Measurements from ENCODE around the gene KBTBD7.
"Not testable (repeated sequence)": the region's sequence is repeated elsewhere in the genome, so short reads cannot be mapped to it uniquely, and the experiment has no call there.

KBTBD7 gene

DNA sequence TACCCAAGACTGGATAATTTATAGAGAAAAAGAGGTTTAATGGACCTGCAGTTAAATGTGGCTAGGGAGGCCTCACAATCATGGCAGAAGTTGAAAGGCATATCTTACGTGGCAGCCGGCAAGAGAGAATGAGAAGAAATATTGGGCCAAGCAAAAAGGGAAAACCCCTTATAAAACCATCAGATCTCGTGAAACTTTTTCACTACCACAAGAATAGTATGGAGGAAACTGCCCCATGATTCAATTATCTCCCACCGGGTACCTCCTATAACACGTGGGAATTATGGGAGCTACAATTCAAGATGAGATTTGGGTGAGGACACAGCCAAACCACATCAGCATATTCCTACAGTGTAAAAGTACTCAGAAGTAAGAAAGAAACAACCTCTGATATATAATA, 4.7 kb upstream of the KBTBD7 start:
- DNase-seq (ENCODE audit: low read depth, low spot score): no peak

DNA sequence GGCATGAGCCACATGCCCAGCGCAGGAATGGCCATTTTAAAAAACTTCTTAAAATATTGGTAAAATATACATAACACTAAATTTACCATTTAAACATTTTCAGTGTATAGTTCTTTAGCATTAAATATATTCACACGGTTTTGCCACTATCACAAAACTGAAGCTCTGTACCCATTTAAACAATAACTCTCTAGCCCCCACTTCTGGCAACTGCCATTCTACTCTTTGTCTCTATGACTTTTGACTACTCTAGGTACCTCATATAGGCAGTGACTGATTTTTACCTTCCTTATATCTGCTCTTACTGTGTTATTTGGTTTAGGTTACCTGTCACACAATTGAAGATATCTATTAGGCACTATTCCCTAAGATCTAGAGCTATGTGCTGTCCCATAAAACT, 2.3 kb upstream of the KBTBD7 start:
- DNase-seq (ENCODE audit: low read depth, low spot score): no peak

DNA sequence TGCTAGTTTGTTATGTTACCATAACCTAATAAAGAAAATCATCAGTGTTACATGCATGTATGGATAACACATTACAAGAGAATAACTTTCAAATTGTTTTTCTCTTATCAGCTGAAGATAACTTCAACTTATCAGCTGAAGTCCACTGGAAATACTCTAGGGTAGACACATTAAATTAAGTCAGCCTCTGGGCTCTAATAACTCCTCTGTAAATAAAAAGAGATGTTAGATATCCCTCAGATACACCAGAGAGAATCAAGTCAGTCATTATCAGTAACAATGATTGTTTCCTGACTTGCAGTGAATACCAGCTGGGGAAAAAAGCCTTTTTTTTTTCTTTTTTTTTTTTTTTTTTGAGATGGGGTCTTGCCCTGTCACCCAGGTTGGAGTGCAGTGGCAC, 1.6 kb upstream of the KBTBD7 start:
- no peak for DNase-seq (ENCODE audit: low read depth, low spot score)

DNA sequence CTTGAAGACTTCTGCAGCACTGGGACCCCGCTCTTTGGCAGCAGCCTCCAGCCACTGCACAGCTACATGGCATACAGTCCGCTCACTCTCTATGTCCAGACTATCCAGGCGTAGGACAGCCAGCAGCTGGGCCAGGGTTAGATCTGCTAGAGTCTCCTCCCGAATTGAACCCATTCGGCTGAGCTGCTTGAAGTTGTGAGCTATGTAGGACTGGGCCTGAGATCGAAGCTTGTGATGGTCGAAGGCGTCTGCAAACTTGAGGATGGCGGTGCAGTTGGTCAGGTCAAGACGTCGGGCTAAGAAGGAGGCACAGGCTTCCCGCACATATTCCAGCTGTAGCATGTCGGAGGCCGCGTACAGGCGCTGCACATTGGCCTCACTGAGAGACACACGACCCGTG, 900 bp downstream of the KBTBD7 start:
- no peak for DNase-seq (ENCODE audit: low read depth, low spot score)

DNA sequence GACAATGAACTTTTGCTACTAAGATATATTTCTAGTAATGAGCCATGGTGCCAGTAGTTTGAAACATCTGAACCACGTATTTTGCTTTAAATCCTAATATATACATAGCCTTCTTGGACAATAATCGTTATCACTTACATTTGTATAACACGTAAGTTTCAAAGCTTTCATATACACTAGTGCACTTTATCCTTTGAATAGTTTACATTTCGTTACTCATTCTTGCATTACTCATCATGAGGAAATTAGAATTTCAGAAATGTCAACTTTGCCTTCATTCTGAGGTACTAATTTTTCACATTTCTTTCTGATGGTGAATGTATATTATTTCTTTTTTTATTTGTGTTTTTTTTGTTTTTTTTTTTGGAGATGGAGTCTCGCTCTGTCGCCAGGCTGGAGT, 5.8 kb downstream of the KBTBD7 start:
- no peak for DNase-seq (ENCODE audit: low read depth, low spot score)

DNA sequence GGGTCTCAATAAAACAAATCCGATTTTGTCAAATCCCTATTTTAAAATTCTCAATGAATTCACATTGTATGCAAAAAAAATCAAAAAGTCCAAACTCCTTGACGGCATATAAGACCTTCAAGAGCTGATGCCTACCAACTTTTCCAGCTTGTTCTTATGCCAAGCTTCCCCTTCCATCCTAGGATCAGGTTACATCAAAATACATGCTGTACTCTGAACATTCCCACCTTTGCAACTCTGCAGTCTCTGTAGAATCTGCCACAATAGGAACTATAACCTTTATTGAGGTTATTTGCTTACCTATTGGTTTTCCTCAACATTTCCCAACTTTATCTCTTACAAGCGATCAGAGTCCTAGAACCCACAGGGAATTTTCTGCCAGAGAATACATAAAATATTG, 7.9 kb downstream of the KBTBD7 start:
- DNase-seq (ENCODE audit: low read depth, low spot score): no peak

DNA sequence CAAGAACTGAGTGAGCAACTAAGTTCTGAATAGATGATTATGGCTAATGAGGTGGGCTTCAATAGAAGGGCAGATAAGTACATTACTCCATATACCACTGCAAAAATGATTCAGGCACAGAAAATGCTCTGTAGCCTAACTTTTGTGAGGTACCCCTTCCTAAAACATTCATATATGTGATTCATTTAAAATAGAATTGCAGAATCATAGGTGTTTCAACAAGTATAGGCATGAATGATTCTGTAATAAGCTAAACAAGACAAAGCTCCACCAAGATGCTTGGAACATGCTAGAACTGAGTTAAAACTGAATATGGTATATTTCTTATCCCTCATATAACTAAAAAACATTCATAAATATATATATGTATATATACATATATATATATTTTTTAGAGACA, 12.1 kb downstream of the KBTBD7 start:
- no peak for DNase-seq (ENCODE audit: low read depth, low spot score)

DNA sequence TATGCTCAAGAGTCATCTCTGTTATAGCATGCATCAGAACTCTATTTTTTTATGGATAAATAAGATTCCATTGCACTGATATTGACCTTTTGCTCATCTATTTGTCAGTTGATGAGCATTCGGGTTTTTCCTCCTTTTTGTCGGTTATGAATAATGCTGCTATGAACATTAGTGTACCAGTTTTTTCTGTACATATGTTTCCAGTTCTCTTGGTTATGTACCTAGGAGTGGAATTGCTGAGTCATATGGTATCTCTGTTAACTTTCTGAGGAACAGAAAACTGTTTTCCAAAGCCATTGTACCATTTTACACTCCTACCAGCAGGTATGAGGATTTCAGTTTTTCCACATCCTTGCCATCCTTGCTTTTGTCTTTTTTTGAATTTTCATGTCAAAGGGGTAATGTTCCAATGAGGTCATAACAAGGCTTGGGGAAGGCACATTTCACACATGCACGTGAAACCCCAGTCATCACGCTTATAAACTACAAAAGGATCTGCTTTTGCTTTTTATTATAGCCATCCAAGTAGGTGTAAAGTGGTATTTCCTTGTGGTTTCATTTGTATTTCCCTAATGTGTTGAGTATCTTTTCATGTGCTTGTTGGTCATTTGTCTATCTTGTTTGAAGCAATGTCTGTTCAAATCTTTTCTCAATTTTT, 14.6 kb downstream of the KBTBD7 start:
- DNase-seq (ENCODE audit: low read depth, low spot score): no peak

DNA sequence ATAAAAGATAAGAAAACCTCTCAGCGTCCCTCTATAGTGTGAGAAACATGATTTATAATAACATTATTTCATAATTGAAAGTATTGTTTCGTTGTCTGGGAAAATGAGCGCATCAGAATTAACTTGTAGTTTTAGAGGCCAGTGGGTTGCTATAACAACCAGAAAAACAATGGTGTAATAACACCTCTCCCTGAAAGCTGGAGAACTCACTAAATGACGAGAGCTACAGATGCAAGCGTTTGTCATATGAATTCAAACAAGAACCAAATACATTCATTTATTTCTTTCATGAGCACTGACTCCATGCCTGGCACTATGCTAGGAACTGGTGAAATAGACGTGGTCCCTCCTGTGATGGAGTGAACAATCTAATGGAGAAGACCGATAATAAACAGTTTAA, 16.3 kb downstream of the KBTBD7 start:
- DNase-seq (ENCODE audit: low read depth, low spot score): no peak

DNA sequence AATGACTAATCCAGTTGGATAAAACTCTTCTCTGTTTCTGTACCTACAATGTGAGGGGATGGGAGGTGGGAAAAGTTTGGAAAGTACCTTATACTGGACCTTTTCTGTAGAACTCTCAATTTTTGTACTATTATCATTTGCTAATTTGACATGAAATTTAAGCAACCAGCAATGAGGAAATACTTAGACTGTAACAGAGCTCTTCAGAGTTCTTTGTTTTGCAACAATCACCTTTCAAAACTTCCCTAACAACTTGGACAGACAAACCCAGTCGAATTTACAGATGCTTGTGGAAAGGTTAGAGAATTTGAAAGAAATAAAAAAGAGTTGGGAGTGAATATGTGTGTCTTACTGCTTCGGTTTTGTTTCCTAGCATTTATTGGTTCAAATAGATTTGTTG, 16.8 kb downstream of the KBTBD7 start:
- DNase-seq (ENCODE audit: low read depth, low spot score): no peak

DNA sequence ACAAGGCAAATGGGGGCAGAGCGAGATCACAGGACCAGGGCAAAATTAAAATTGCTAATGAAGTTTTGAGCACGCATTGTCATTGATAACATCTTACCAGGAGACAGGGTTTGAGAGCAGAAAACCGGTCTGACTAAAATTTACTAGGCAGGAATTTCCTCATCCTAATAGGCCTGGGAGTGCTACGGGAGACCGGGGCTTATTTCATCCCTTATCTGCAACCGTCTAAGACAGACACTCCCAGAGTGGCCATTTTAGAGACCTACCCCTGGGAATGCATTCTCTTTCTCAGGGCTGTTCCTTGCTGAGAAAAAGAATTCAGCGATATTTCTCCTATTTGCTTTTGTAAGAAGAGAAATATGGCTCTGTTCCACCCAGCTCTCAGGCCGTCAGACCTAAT, 18.8 kb downstream of the KBTBD7 start:
- not testable (repeated sequence) for DNase-seq (ENCODE audit: low read depth, low spot score)

DNA sequence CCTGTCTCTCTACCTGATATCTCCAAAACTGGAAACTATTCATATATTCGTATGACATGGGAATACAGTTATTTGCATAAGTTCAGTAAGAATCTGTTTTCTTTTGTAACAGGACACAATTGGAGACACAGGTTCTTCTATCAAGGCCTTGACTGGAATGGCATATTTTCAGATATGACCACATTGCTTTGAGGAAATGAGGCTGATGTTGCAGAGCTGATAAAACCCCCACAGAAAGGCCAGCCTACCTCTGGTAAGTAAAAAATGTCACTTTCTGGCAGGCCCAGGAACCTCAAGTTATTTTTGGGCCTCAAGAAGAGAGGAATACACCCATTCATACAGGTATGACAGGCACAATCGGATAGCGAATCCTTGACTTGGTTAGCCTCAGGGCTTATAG, 32.2 kb downstream of the KBTBD7 start:
- no peak for DNase-seq (ENCODE audit: low read depth, low spot score)

DNA sequence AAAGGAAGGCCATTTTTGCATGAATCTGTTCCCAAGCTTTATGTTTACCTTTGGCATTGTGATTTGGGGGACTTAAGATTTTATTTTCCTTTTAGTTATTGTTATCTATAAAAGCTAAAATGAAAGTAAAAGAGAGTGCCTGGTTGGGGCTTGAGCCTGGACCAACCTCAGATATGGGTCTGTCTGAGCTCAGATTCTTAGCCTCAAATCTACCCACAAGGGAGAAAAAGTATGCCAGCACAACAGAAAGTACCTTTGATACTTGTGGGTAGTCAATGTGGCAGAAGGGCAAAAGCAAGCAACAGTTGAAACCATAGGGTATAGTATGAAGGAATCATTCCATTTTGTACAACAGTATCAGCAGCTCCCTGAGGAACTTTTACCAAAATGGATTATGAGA, 35.2 kb downstream of the KBTBD7 start:
- DNase-seq (ENCODE audit: low read depth, low spot score): no peak

DNA sequence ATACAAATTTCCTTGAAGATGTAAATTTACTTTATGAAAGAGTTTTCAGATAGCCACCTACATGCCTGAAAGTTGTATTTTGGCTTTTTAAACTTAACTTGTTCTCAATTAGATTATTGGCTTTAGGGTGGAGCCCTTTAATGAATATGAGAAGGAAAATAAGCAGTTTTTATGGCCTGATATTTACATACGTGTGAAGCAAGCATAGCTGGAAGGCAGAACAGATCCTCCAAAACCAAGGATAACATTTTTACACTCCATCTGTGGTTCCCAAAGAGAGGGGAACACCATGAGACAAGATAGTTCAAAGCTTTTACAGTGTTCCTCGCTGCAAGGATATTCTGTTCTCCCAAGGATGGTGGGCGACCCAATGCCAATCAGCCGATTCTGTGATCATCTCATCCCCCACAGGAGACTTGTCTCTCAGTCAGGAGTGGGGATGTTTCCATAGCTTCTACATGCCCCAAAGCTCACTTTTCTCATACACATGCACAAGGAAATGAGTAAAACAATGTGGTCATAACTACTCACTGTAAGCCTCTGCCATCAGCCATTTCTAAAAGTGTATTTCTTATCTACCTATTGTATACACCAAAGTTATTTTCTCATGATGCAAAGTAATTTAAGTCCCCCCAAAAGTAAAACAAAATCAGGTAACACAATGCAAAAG, 37.2 kb downstream of the KBTBD7 start:
- DNase-seq (ENCODE audit: low read depth, low spot score): no peak

DNA sequence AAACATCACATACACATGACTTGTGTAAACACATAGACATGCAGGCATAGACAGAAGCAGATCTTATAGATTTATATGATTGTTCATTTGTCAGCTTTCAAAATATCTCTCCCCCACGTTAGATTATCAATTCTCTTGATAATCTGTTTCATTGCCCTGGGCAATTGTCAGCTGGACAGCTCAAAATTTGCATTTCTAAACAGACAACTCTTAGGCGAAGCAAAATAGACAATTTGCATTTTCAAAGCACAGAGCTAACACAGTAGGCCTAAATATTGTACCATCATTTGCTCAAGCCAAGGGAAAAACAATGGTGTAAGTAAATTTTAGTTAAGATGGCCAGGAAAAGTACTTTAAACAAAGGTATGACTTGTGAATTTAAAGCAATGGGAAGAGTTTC, 37.7 kb downstream of the KBTBD7 start:
- no peak for DNase-seq (ENCODE audit: low read depth, low spot score)

DNA sequence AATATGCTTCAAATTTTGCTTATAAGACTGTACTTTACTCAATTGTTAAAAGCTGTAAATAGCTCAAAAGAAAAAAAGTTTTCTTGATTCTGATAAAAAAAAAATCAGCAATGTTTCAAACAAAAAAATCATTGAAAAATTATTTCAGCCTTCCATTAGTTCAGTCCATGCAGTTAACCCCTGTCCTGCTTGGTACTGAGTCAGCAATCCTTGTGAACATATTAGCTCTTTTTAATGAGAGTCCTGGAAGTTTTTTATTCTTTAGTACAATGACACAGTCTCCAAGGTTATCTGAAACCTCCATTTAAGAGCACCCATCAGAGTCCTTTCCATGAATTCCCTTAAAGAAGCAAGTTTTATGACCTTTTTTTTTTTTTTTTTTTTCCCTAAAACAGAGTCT, 40.3 kb downstream of the KBTBD7 start:
- DNase-seq (ENCODE audit: low read depth, low spot score): no peak

DNA sequence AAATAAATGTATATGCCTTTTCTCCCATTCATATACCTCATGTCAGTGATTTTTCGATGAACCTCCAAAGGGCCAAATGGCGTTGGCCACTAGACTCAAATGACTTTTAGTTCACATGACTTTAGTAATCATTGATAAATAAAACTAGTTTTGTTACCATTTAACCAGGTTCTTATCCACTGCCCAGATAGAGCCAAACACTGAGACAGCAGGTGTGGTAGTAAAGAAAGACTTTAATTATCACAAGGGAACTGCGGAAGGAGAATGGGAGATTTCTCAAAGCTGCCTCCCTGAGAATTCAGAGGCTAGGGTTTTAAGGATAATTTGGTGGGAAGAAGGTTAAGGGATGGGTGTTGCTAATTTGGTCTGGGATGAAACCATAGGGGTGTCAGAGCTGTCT, 42.4 kb downstream of the KBTBD7 start:
- DNase-seq (ENCODE audit: low read depth, low spot score): no peak

DNA sequence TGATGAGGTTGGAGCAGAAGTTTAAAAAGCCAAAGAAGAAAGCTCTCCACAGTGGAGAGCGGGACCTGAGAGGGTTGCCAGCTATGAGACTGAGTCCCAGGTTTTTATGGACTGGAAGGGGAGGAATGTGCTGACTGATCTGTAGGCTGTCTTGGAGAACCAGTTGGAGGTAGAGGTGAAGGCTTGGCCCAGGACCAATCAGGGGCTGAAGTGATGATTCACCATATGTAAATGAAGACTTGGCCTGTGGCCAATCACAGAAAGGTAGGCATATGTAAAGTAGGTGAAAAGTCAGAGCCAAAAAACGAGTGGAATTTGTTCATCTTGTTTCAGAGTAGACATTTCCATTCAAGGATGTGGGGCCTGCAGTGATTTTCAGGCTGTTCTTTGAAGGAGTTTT, 44.3 kb downstream of the KBTBD7 start:
- DNase-seq (ENCODE audit: low read depth, low spot score): no peak

DNA sequence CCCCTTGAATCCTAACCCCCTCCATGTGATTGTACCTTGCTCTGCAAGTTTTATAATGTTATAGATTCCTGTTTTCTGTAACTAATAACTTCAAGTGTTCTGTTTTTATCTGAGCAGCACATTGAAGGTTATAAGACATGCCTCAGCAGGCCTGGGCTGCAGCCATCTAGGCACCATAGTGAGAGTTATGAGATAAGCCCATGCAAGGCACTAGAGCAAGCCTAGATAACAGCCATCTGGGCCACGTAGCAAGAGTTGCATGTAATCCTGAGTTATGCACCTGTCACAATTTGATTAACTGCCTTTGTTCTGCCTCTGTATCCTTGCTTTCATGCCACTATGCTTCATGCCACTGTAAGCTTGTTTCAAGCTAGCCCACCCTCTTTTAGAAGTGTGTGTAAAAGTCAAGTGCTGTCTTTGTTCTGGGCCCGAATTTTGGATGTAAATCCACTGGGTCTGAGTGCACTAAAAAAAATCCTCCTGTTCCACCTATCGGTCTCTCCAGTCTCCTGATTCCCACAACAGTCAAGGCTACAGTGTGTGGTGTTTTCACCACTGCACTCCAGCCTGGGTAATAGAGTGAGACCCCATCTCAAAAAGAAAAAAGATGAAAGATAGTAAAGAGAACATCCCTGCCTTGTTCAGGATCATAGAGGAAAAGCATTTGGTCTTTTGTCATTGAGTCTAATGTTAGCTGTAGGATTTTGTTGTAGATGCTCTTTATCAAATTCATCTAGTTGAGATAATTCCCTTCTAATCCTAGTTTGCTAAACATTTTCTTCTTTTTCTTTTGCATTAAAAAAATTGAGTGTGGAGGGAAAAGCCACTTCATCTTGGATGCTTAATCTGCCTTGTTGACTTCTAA, 45.7 kb downstream of the KBTBD7 start:
- no peak for DNase-seq (ENCODE audit: low read depth, low spot score)

DNA sequence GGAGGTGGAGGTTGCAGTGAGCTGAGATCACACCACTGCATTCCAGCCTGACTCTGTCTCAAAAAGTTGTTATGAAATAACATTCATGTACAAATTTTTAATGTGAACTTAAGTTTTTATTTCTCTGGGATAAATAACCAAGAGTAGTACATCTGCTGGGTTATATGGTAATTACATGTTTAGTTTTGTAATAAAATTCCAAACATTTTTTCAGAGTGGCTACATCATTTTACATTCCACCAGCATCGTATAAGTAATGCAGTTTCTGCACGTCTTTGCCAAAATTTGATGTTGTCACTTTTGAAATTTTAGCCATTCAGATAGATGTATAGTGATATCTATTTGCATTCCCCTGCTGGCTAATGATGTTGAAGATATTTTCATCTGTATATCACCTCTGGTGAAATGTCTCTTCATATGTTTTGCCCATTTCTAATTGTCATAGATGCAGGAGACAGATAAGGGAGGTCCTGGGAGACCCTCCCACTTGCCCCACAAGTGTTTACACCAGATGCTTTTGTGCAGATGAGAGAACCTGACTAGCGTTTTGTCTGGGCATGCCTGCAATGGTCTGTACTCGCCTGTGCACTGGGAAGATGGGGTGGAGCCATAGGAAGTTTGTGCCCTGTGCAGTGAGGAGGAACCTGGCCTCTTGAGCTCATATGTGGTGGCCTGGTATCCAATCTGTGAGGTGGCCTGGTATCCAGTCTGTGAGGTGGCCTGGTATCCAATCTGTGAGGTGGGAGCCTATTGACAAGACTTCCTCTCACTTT, 49.0 kb downstream of the KBTBD7 start:
- DNase-seq (ENCODE audit: low read depth, low spot score): no peak

DNA sequence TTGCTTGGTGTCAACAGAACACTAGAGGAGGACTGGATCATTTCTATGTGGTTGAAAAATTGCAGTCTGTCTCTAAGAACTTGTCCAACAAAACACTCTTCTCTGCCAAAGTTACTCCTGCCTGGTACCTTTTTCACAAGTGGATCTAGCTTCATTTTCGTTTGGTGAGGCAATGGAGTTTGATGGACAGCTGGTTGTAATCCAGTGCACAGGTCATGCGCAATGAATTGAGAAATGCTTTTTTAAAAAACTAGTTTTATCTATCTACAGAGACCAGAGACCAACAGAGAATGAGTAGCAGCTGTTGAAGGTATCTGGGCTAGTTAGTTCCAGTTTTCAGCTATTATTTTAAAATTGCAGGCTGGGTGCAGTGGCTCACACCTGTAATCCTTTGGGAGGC, 49.8 kb downstream of the KBTBD7 start:
- no peak for DNase-seq (ENCODE audit: low read depth, low spot score)

Data from activated naive CD8-positive, alpha-beta T cell treated with anti-CD3 and anti-CD28 coated beads, Interleukin-2, amount 50 U/mL, for 16 hours (primary cell).